Peyer's patch (tissue), 4 donors: ENCODE results near the gene HPSE2. TPM values are rescaled to one million over a fixed set of nuclear protein-coding genes. Genes with fewer than 3 reads are reported as not detected.

ENCODE experiments used
- DNase-seq, 3 donors: peaks; one replicate each; pipeline ENCODE4 v3.0.0-alpha.2; 2017 to 2019
- H3K27ac ChIP-seq, 4 donors: fragments of 200-600 bp; sonication (generic); one replicate each; pipeline ENCODE4 v1.5.1; 2016 to 2019
- H3K27me3 ChIP-seq, 2 donors: fragments of 200-600 bp; sonication (generic); one replicate each; pipeline ENCODE4 v1.5.1; 2019
- H3K36me3 ChIP-seq, 3 donors: fragments of 200-600 bp; sonication (generic); one replicate each; pipeline ENCODE4 v1.5.1; 2016 to 2019
- H3K4me1 ChIP-seq, 4 donors: fragments of 200-600 bp; sonication (generic); one replicate each; pipeline ENCODE4 v1.5.1; 2016 to 2019
- H3K4me3 ChIP-seq, 4 donors: fragments of 200-600 bp; sonication (generic); 1 replicate in 3 of 4; 2 replicates in 1 of 4; pipeline ENCODE4 v1.5.1; 2016 to 2019; ENCODE audit warnings: mild to moderate bottlenecking in 1 of 4
- H3K9me3 ChIP-seq, 4 donors: fragments of 200-600 bp; sonication (generic); one replicate each; pipeline ENCODE4 v1.5.1; 2016 to 2019; ENCODE audit warnings: mild to moderate bottlenecking in 1 of 4
- POLR2A ChIP-seq, 2 donors: fragments of 450-650 bp; IDR thresholded peaks; one replicate each; pipeline ENCODE4 v1.5.1; 2017; ENCODE audit warnings: antibody characterized with exemption in 2 of 2, mild to moderate bottlenecking in 2 of 2, moderate library complexity in 2 of 2
- total RNA-seq, 4 donors: library from RNA; depleted of rRNA; stranded (reverse); fragments of >200 nt; gene quantifications; one replicate each; pipeline ENCODE4 v1.1.0, GENCODE V29; 2016
- TF ChIP-seq, protein P1 (sequence below), 6 experiments: fragments of 450-650 bp in 4 of 6; fragments of 200-600 bp in 2 of 6; sonication (generic) in 1 of 6; IDR thresholded peaks; one replicate each; pipeline ENCODE4 v1.5.1; 2017 to 2019; ENCODE audit warnings: antibody characterized with exemption in 6 of 6, mild to moderate bottlenecking in 3 of 6, moderate library complexity in 1 of 6

HPSE2 gene
- total RNA-seq, 4 donors from 2014 or later: 3.0 to 15.7 (median 7.4) TPM

DNA sequence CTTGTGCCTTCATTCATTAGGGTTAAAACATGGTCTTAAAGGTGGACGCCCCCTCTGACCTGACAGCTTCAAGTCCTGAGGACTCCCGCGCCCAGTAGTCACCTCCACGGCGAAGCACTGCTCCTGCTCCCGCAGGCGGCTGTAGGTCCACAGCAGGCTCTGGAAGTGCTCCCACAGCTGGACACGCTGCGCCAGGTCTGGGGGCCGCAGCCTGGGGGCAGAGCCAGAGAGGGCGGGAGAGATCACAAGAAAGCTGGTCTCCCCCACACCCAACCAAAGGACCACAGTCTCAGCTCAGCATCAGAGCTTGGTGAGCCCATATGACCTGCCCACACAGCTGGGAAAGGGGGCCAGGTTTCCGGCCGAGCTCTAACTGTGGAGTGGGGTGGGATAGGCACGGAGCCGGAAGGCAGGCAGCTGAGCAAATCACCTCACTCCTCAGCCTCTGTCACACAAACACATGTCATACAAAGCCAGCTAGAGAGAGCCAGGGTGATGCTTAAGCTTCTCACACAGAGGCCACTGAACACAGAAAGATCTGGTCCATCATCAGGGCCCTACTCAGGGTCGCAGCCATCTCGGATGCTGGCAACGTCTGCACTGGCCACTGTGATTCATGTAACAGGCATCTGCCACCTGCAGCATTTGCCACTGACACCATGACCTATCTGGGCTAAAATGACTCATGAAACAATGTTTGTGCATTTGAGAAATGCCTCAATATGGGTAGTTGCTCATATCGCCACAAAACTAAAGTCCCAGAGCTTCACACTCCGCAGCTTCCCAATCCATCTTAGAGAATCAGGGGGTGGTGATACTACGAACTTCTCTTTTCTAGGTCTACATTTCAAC lies 801.5 kb downstream of the HPSE2 start:
- DNase-seq: no peak
- Histone ChIP-seq H3K4me1 (no peaks in the 10 kb centered on the region), H3K27ac (no peak overlapping the region), H3K27me3 (no peaks in the 10 kb centered on the region), H3K9me3 (no peaks in the 10 kb centered on the region), H3K36me3 (peaks cover 0 to 81% (median 0%) of the 10 kb centered on the region in 3 donors), H3K4me3 (no peak overlapping the region)
- TF ChIP-seq, protein P1, sequence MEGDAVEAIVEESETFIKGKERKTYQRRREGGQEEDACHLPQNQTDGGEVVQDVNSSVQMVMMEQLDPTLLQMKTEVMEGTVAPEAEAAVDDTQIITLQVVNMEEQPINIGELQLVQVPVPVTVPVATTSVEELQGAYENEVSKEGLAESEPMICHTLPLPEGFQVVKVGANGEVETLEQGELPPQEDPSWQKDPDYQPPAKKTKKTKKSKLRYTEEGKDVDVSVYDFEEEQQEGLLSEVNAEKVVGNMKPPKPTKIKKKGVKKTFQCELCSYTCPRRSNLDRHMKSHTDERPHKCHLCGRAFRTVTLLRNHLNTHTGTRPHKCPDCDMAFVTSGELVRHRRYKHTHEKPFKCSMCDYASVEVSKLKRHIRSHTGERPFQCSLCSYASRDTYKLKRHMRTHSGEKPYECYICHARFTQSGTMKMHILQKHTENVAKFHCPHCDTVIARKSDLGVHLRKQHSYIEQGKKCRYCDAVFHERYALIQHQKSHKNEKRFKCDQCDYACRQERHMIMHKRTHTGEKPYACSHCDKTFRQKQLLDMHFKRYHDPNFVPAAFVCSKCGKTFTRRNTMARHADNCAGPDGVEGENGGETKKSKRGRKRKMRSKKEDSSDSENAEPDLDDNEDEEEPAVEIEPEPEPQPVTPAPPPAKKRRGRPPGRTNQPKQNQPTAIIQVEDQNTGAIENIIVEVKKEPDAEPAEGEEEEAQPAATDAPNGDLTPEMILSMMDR (IDR thresholded peaks at IDR 0.05): no peak
- no peak for TF ChIP-seq POLR2A (IDR thresholded peaks at IDR 0.05)

DNA sequence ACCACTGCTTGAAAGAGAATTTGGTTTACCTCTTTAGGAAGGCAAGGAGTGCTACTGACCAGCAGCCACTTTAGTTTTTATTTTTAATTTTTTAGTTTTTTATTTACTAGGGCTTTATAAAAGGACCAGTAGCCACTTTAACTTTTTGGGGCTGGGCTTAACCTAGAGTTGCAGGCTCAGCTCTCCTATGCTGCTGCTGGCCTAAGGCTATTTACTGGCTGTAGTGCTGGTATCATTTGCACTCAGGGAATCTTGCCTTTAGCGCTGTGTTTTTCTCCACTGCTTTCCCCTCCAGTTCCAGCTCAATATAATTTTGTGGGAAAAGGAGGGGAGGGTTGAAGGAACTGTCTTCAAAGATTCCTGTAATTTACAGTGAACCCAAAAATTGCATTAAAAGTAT lies 802.3 kb downstream of the HPSE2 start:
- H3K27me3 ChIP-seq: no peaks in the 10 kb centered on the region
- H3K4me1 ChIP-seq: no peaks in the 10 kb centered on the region
- no peaks in the 10 kb centered on the region for H3K9me3 ChIP-seq
- no peak for DNase-seq
- TF ChIP-seq POLR2A (IDR thresholded peaks at IDR 0.05): no peak
- TF ChIP-seq, protein P1 (IDR thresholded peaks at IDR 0.05): no peak
- H3K36me3 ChIP-seq: peaks cover 0 to 85% (median 0%) of the 10 kb centered on the region in 3 donors
- no peak overlapping the region for H3K27ac ChIP-seq
- H3K4me3 ChIP-seq: no peak overlapping the region

- H3K9me3 ChIP-seq: no peaks in the 10 kb centered on the region
- H3K27ac ChIP-seq: no peak overlapping the region
- TF ChIP-seq, protein P1 (IDR thresholded peaks at IDR 0.05): no peak
- no peak for TF ChIP-seq POLR2A (IDR thresholded peaks at IDR 0.05)
- peaks cover 0 to 83% (median 0%) of the 10 kb centered on the region in 3 donors for H3K36me3 ChIP-seq
- DNase-seq: no peak
- H3K4me3 ChIP-seq: no peak overlapping the region
- H3K27me3 ChIP-seq: no peaks in the 10 kb centered on the region
- no peaks in the 10 kb centered on the region for H3K4me1 ChIP-seq
Measured at GRCh38 chr10:98432330-98432729, 803.3 kb downstream of the HPSE2 start.

DNA sequence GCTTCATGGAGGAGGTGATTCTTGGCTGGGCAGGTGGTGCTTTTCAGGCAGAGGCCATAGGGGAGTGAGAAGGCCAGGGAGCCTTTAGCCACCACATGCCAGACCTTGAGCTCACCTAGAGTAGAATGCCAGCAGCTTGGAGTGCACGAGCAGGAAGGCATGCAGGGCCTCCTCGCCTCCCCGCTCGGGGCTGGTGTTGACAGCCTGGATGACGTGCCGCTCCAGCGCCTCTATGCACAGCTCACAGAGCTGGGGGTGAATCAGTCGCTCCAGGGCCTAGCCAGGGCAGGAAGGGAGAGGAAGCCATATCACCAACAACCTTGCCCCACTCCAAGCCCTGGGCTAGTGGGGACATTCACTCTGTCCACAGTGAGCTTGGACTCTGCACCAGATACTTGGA lies 804.6 kb downstream of the HPSE2 start:
- Histone ChIP-seq H3K4me1 (no peaks in the 10 kb centered on the region), H3K4me3 (no peak overlapping the region), H3K27me3 (no peaks in the 10 kb centered on the region), H3K36me3 (peaks cover 0 to 85% (median 0%) of the 10 kb centered on the region in 3 donors), H3K9me3 (no peaks in the 10 kb centered on the region), H3K27ac (no peak overlapping the region)
- DNase-seq: no peak
- TF ChIP-seq POLR2A (IDR thresholded peaks at IDR 0.05): no peak
- TF ChIP-seq, protein P1 (IDR thresholded peaks at IDR 0.05): no peak

DNA sequence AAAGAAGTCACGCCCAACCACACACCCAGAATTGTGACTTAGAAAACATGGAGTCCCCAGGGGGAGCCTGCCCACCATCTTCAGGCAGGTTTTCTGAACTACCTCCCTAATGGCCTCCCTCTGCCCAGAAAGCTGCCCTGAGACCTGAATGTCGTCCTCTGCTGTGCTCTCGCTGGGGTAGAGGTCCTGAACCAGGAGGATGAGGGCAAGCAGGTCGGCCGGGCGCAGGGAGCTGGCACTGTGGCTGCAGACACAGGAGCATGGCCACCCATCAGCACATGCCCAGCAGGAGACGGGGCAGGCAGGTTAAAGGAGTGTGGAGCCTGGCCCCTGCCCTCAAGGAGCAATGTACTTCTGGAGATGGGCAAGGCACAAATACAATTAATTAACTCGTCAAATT lies 805.2 kb downstream of the HPSE2 start:
- no peak for TF ChIP-seq POLR2A (IDR thresholded peaks at IDR 0.05)
- TF ChIP-seq, protein P1 (IDR thresholded peaks at IDR 0.05): no peak
- no peaks in the 10 kb centered on the region for H3K9me3 ChIP-seq
- no peak overlapping the region for H3K4me3 ChIP-seq
- H3K27ac ChIP-seq: no peak overlapping the region
- H3K27me3 ChIP-seq: no peaks in the 10 kb centered on the region
- no peak for DNase-seq
- peaks cover 0 to 83% (median 0%) of the 10 kb centered on the region in 3 donors for H3K36me3 ChIP-seq
- no peaks in the 10 kb centered on the region for H3K4me1 ChIP-seq
